Stimulated activated CD4-positive, alpha-beta T cell treated with anti-CD3 and anti-CD28 coated beads, Interleukin-1b, Interleukin-23, amount 100 ng/mL, for 4 hours (primary cell): Measurements from ENCODE around the gene ZNF646.

ENCODE experiments used
- DNase-seq, 2 donors: peaks; one replicate each; pipeline ENCODE4 v3.0.0-alpha.2; 2020; ENCODE audit warnings: low read depth in 2 of 2

ZNF646 gene

GRCh38 chr16:31108035-31108793, 34.0 kb downstream of the ZNF646 start, which contains the start of gene BCKDK:
Gene BCKDK (plus strand): TSS chr16:31108386. CDS start chr16:31109224, 838 bp downstream.
- DNase-seq, result peak; percentile 54 to 69

- DNase-seq, result no peak
These were observed 34.8 kb downstream of the ZNF646 start for GRCh38 chr16:31108794-31109558.

- no peak for DNase-seq
These were observed 35.4 kb downstream of the ZNF646 start for GRCh38 chr16:31109622-31110021.

GRCh38 chr16:31110106-31111034, 36.1 kb downstream of the ZNF646 start:
- no peak for DNase-seq

GRCh38 chr16:31111881-31112466, 37.8 kb downstream of the ZNF646 start:
- no peak for DNase-seq

- no peak for DNase-seq
These were observed 38.5 kb downstream of the ZNF646 start for GRCh38 chr16:31112711-31113110.

- no peak for DNase-seq
These were observed 39.2 kb downstream of the ZNF646 start for GRCh38 chr16:31113121-31114120.

DNA sequence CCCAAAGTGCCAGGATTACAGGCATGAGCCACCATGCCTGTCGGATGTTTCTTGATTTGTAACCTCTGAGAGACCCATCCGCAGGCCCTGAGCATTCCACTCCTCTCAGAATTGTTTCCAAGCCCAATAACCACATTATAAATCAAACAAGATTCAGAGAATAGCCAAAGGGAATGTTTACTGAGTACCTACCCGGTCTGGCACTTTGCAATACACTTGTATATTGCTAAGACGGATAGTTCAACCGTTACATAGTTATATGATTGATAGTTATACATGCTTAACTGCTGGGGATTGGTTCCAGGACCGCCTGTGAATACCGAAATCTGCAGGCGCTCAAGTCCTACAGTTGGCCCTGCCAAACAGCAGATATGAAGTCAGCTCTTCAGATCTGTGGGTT, 40.2 kb downstream of the ZNF646 start:
- no peak for DNase-seq

GRCh38 chr16:31117384-31118222, 43.4 kb downstream of the ZNF646 start, which contains the start of gene KAT8:
Gene KAT8 (plus strand): TSS chr16:31117664. CDS start chr16:31117682, 18 bp downstream.
- peak; percentile 94 to 96 for DNase-seq

DNA sequence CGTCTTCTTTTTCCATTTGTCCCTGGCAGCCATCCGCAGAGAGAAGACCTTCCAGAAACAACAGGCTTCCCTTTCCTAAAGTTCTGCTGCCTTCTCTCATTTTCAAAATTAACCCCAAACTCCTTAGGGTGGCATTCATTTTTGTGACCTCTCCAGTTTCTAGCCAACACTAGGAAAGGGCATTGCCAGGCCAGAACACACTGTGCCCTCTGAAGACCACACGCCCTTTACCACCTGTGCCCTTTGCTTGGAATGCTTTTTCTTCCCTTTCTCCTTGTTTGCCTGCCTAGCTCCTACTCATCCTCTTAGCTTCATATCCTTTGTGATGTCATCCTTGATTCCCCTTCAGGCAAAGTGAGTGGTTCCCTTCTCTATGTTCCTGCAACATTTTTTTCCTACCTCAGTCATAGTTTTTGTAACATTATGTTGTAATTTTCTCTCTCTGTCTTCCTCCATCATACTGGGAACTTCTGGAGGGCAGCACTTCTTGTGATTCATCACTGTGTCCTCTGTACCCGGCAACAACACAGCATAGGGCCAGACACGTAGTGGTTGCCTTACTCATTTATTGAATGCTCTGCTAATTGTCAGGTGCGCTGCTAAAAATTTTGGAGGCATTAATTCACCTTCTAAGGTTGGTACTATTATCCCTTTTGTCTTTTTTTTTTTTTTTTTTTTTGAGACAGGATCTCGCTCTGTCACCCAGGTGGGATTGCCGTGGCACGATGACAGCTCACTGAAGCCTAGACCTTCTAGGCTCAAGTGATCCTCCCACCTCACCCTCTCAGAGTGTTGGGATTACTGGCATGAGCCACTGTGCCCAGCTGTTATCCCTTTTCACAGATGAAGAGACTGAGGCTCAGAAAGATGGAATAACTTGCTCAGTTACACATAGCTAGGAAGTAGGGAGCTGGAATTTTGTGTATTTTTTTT, 44.3 kb downstream of the ZNF646 start:
- no peak for DNase-seq

DNA sequence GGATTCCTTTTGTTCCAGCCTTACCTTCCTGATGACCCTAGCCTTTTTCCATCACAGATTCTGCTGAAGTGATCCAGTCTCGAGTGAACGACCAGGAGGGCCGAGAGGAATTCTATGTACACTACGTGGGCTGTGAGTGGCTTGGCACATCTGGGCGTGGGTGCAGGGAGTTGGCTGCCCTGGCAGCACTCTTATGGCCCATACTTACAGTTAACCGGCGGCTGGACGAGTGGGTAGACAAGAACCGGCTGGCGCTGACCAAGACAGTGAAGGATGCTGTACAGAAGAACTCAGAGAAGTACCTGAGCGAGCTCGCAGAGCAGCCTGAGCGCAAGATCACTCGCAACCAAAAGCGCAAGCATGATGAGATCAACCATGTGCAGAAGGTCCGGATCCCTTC, 45.9 kb downstream of the ZNF646 start:
- no peak for DNase-seq

DNA sequence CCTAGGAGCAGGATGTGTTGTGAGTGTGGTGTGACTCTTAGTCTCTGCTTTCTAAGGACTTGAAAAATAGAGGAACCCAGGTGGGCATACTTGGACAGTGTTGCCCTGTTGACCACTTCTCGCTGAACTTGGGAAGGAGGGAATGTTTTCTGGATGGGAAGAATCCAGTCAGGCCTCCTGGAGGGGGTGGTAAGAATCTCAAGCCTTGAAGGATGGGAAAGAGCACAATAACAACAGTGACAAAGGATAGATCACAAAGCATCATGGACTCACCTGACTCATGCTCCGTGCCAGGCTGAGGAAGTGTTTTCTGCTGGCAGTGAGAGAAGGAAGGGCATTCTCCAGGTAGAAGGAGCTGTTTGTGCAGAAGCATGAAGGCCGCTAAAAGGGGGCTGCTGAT, 51.6 kb downstream of the ZNF646 start:
- DNase-seq, result no peak

- no peak for DNase-seq
These were observed 53.0 kb downstream of the ZNF646 start for GRCh38 chr16:31127182-31127581.

GRCh38 chr16:31128711-31129567, 54.7 kb downstream of the ZNF646 start:
- DNase-seq, result no peak

- DNase-seq, result no peak
These were observed 55.5 kb downstream of the ZNF646 start for GRCh38 chr16:31129568-31130335.

DNA sequence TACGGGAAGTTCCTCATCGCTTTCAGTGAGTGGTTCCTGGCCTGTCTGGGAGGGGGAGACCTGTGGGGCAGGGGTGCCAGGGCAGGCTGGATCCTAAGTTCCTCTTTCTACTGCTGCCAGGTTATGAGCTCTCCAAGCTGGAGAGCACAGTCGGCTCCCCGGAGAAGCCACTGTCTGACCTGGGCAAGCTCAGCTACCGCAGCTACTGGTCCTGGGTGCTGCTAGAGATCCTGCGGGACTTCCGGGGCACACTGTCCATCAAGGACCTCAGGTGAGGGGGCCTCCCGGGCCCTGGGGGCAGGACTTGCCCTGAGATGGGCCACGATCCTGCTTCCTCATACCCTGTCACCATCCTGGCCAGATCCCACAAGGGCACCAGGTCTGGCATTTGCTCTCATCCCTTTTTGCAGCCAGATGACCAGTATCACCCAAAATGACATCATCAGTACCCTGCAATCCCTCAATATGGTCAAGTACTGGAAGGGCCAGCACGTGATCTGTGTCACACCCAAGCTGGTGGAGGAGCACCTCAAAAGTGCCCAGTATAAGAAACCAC, 56.2 kb downstream of the ZNF646 start:
- no peak for DNase-seq
